Measurements from ENCODE around the gene SMARCA1. TPM values are rescaled to one million over a fixed set of nuclear protein-coding genes. Genes with fewer than 3 reads are reported as not detected.

Gene SMARCA1
- total RNA-seq, 1 donor from 2014 or later: 123 TPM

GRCh38 chrX:129462707-129463106 is 60.6 kb downstream of the SMARCA1 start:
- peak; percentile 81 for TF ChIP-seq CTCF (IDR thresholded peaks at IDR 0.05)
- no peak overlapping the region for H3K27ac Mint-ChIP-seq (ENCODE audit: unreplicated experiment)
- no peaks in the 10 kb centered on the region for H3K27me3 Mint-ChIP-seq (ENCODE audit: low read depth)
- no peaks in the 10 kb centered on the region for H3K9me3 Mint-ChIP-seq (ENCODE audit: low read depth)
- no peak overlapping the region for H3K4me3 Mint-ChIP-seq (ENCODE audit: unreplicated experiment)
- DNase-seq (ENCODE audit: low spot score): no peak
- peaks cover 26% of the 10 kb centered on the region for H3K36me3 Mint-ChIP-seq (ENCODE audit: low read depth)
- H3K4me1 Mint-ChIP-seq (ENCODE audit: low read depth): peaks cover 4% of the 10 kb centered on the region

GRCh38 chrX:129461801-129462456 is 61.4 kb downstream of the SMARCA1 start:
- H3K27ac Mint-ChIP-seq (ENCODE audit: unreplicated experiment): no peak overlapping the region
- no peak for DNase-seq (ENCODE audit: low spot score)
- H3K27me3 Mint-ChIP-seq (ENCODE audit: low read depth): no peaks in the 10 kb centered on the region
- H3K36me3 Mint-ChIP-seq (ENCODE audit: low read depth): peaks cover 24% of the 10 kb centered on the region
- H3K4me3 Mint-ChIP-seq (ENCODE audit: unreplicated experiment): no peak overlapping the region
- no peaks in the 10 kb centered on the region for H3K9me3 Mint-ChIP-seq (ENCODE audit: low read depth)
- H3K4me1 Mint-ChIP-seq (ENCODE audit: low read depth): no peaks in the 10 kb centered on the region
- no peak for TF ChIP-seq CTCF (IDR thresholded peaks at IDR 0.05)

- no peaks in the 10 kb centered on the region for H3K4me1 Mint-ChIP-seq (ENCODE audit: low read depth)
- peaks cover 27% of the 10 kb centered on the region for H3K36me3 Mint-ChIP-seq (ENCODE audit: low read depth)
- no peaks in the 10 kb centered on the region for H3K27me3 Mint-ChIP-seq (ENCODE audit: low read depth)
- peaks cover 6% of the 10 kb centered on the region for H3K9me3 Mint-ChIP-seq (ENCODE audit: low read depth)
- no peak overlapping the region for H3K4me3 Mint-ChIP-seq (ENCODE audit: unreplicated experiment)
- DNase-seq (ENCODE audit: low spot score): no peak
- no peak overlapping the region for H3K27ac Mint-ChIP-seq (ENCODE audit: unreplicated experiment)
- TF ChIP-seq CTCF (IDR thresholded peaks at IDR 0.05): no peak
Measured at GRCh38 chrX:129452523-129452922, 70.8 kb downstream of the SMARCA1 start.

GRCh38 chrX:129450123-129450522 is 73.2 kb downstream of the SMARCA1 start:
- Mint-ChIP-seq H3K27ac (ENCODE audit: unreplicated experiment) (no peak overlapping the region), H3K4me3 (ENCODE audit: unreplicated experiment) (no peak overlapping the region), H3K4me1 (ENCODE audit: low read depth) (no peaks in the 10 kb centered on the region), H3K36me3 (ENCODE audit: low read depth) (peaks cover 30% of the 10 kb centered on the region), H3K9me3 (ENCODE audit: low read depth) (peaks cover 6% of the 10 kb centered on the region), H3K27me3 (ENCODE audit: low read depth) (no peaks in the 10 kb centered on the region)
- DNase-seq (ENCODE audit: low spot score): no peak
- no peak for TF ChIP-seq CTCF (IDR thresholded peaks at IDR 0.05)

GRCh38 chrX:129449148-129449547 is 74.1 kb downstream of the SMARCA1 start:
- Mint-ChIP-seq H3K27ac (ENCODE audit: unreplicated experiment) (no peak overlapping the region), H3K36me3 (ENCODE audit: low read depth) (peaks cover 25% of the 10 kb centered on the region), H3K27me3 (ENCODE audit: low read depth) (no peaks in the 10 kb centered on the region), H3K4me3 (ENCODE audit: unreplicated experiment) (no peak overlapping the region), H3K4me1 (ENCODE audit: low read depth) (no peaks in the 10 kb centered on the region), H3K9me3 (ENCODE audit: low read depth) (peaks cover under 1% of the 10 kb centered on the region)
- peak; percentile 36 for TF ChIP-seq CTCF (IDR thresholded peaks at IDR 0.05)
- no peak for DNase-seq (ENCODE audit: low spot score)

Data from chondrocyte (in vitro differentiated cells).